WI38 (cell line): ENCODE measurements around the gene PTPRU.

Experiments used
- H3K4me3 ChIP-seq: 2 replicates; pipeline ENCODE4 v1.5.1; 2011; ENCODE audit warnings: low read depth, mild to moderate bottlenecking, control low read depth, low read length
- CTCF ChIP-seq: IDR thresholded peaks from 2 replicates; pipeline ENCODE4 v1.5.1; 2012; ENCODE audit warnings: low read depth, mild to moderate bottlenecking, control low read depth, low read length

The PTPRU gene

GRCh38 chr1:29360768-29361167, 124.4 kb downstream of the PTPRU start:
- no peak for TF ChIP-seq CTCF
- no peak overlapping the region for H3K4me3 ChIP-seq

- H3K4me3 ChIP-seq = no peak overlapping the region
- no peak for TF ChIP-seq CTCF
Observed at GRCh38 chr1:29361686-29362085, 125.4 kb downstream of the PTPRU start.

GRCh38 chr1:29362116-29362515, 125.8 kb downstream of the PTPRU start:
- TF ChIP-seq CTCF = no peak
- no peak overlapping the region for H3K4me3 ChIP-seq

- H3K4me3 ChIP-seq = no peak overlapping the region
- TF ChIP-seq CTCF = no peak
Observed at GRCh38 chr1:29362764-29363163, 126.4 kb downstream of the PTPRU start.

- no peak for TF ChIP-seq CTCF
- no peak overlapping the region for H3K4me3 ChIP-seq
Observed at GRCh38 chr1:29363536-29363935, 127.2 kb downstream of the PTPRU start.

- H3K4me3 ChIP-seq = no peak overlapping the region
- TF ChIP-seq CTCF = no peak
Observed at GRCh38 chr1:29364101-29364678, 127.9 kb downstream of the PTPRU start.

- TF ChIP-seq CTCF = no peak
- no peak overlapping the region for H3K4me3 ChIP-seq
Observed at GRCh38 chr1:29365906-29366670, 129.8 kb downstream of the PTPRU start.
